Small intestine (tissue), 7 donors: ENCODE measurements around the gene STYX. TPM values are rescaled to one million over a fixed set of nuclear protein-coding genes. Genes with fewer than 3 reads are reported as not detected.

Experiments used
- DNase-seq, 2 donors: peaks; one replicate each; pipeline versions ENCODE4 v3.0.0 to v3.0.0-alpha.2; 2013
- FAIRE-seq: peaks from 2 replicates; lab custom pipeline; 2012; peaks lifted over from hg19 to GRCh38; lab: Jason Lieb, UNC
- H3K27ac ChIP-seq, 3 donors: one replicate each; pipeline ENCODE4 v1.5.1; 2013; ENCODE audit warnings: low read length in 2 of 3, mild to moderate bottlenecking in 2 of 3, control low read depth in 1 of 3, inconsistent platforms in 1 of 3, low read depth in 1 of 3, moderate library complexity in 1 of 3
- H3K27me3 ChIP-seq, 3 donors: one replicate each; pipeline ENCODE4 v1.6.1; 2013; ENCODE audit warnings: low read length in 3 of 3, inconsistent platforms in 1 of 3; ENCODE audit not compliant: control insufficient read depth in 3 of 3, insufficient read depth in 3 of 3
- H3K36me3 ChIP-seq, 3 donors: one replicate each; pipeline ENCODE4 v1.6.1; 2013; ENCODE audit warnings: low read length in 3 of 3, inconsistent platforms in 1 of 3, low read depth in 1 of 3, mild to moderate bottlenecking in 1 of 3, moderate library complexity in 1 of 3; ENCODE audit not compliant: control insufficient read depth in 3 of 3, insufficient read depth in 2 of 3
- H3K4me1 ChIP-seq, 3 donors: one replicate each; pipeline ENCODE4 v1.6.1; 2013; ENCODE audit warnings: low read length in 2 of 3, inconsistent platforms in 1 of 3, low read depth in 1 of 3, mild to moderate bottlenecking in 1 of 3, moderate library complexity in 1 of 3; ENCODE audit not compliant: control insufficient read depth in 3 of 3, insufficient read depth in 2 of 3
- H3K4me3 ChIP-seq, 3 donors: one replicate each; pipeline ENCODE4 v1.5.1; 2013; ENCODE audit warnings: low read length in 3 of 3, control low read depth in 1 of 3, inconsistent platforms in 1 of 3, low read depth in 1 of 3, mild to moderate bottlenecking in 1 of 3, moderate library complexity in 1 of 3
- H3K9me3 ChIP-seq, 2 donors: one replicate each; pipeline ENCODE4 v1.6.1; 2013; ENCODE audit warnings: low read depth in 1 of 2, low read length in 1 of 2; ENCODE audit not compliant: control insufficient read depth in 2 of 2, insufficient read depth in 1 of 2
- WGBS, 3 donors: extraction: QIAGEN DNeasy Blood & Tissue Kit; methylation state at CpG; one replicate each; pipeline ENCODE4 v1.1.7; 2013; 5-methylcytosine and 5-hydroxymethylcytosine counted together
- polyA plus RNA-seq, 4 donors: library from polyadenylated mRNA; stranded (reverse) in 3 of 4; unstranded in 1 of 4; fragments of 200-250 nt in 3 of 4; fragments of 120-200 nt in 1 of 4; gene quantifications; one replicate each; pipeline versions ENCODE4 v1.2.1 to v1.2.3, GENCODE V29; 2013
- donor health status: healthy with polysubstance abuse.
- donor health status: control.
- donor health status: control.
- donor health status: Bipolar disorder and iron deficiency.
- donor health status: healthy.

Gene STYX
- polyA plus RNA-seq, 4 donors: 4.9 to 11.0 (median 6.1) TPM

- H3K36me3 ChIP-seq: no peaks in the 10 kb centered on the region
- FAIRE-seq (no peak), DNase-seq (no peak)
- no peak overlapping the region for H3K27ac ChIP-seq
- no peak overlapping the region for H3K4me3 ChIP-seq
- no peaks in the 10 kb centered on the region for H3K27me3 ChIP-seq
- H3K9me3 ChIP-seq: no peaks in the 10 kb centered on the region
- 42 to 59% (median 58%) methylated on average over 3 of the region's 3 CpGs for WGBS, 3 donors
- H3K4me1 ChIP-seq: no peaks in the 10 kb centered on the region
These were observed 67.7 kb downstream of the STYX start for GRCh38 chr14:52797653-52798052.

- FAIRE-seq: no peak
- H3K9me3 ChIP-seq: no peaks in the 10 kb centered on the region
These were observed 68.9 kb downstream of the STYX start for GRCh38 chr14:52798826-52799225.

DNA sequence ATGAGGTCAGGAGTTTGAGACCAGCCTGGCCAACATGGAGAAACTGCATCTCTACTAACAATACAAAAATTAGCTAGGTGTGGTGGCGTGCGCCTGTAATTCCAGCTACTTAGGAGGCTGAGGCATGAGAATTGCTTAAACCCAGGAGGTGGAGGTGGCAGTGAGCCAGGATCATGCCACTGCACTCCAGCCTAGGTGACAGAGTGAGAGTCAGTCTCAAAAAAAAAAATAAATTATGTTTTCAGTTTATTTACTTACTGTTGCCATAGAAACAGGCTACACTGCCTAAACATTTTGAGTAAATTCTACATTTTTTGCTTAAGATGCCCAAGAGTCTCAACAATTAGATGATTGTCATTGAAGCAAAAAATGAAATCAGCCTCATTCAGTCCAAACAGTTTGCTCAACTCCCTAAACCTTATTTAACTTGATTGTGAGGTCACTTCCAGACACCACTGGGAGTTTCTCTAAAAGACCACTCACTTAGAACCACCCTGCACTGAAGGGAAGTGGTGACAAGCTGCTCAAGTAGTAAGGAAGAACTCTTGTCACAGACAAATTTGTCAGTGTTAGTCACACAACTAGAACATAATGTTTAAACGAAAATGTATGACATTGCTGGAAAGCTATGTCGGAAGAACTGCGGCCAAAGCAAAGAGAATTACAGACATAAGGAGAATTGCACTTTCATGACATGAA lies 71.2 kb downstream of the STYX start:
- H3K9me3 ChIP-seq: no peaks in the 10 kb centered on the region
- peak overlapping the region in 1 of 3 donors; percentile 38 for H3K27ac ChIP-seq
- H3K4me1 ChIP-seq: no peaks in the 10 kb centered on the region
- no peak overlapping the region for H3K4me3 ChIP-seq
- DNase-seq: peak in 1 of 2 donors; percentile 16
- H3K27me3 ChIP-seq: no peaks in the 10 kb centered on the region
- WGBS, 3 donors: 63 to 85% (median 81%) methylated on average over 5 of the region's 5 CpGs
- no peak for FAIRE-seq
- H3K36me3 ChIP-seq: no peaks in the 10 kb centered on the region

More at GRCh38 chr14:52798826-52799225, 68.9 kb downstream of the STYX start:
- no peaks in the 10 kb centered on the region for H3K27me3 ChIP-seq
- no peaks in the 10 kb centered on the region for H3K4me1 ChIP-seq
- H3K4me3 ChIP-seq: no peak overlapping the region
- WGBS, 3 donors: 93 to 97% (median 95%) methylated on average over 15 of the region's 15 CpGs
- DNase-seq: no peak
- no peaks in the 10 kb centered on the region for H3K36me3 ChIP-seq
- no peak overlapping the region for H3K27ac ChIP-seq

DNA sequence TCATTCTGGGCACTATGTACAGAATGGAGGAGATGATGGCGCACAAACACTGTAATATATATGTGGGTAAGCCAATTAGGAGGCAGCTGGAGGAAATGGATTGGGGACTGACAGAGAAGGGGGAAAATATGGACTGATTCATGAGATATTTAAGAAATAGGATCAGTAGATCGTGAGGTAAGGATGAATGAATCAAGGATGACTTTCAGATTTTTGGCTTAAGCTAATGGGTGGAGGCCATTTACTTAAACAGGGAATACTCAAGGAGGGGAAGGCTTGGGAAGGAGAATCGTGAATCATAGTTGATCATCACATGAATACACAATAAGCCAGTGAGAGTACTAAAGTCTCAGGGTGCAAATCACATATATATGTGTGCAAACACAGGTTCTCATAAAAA lies 72.6 kb downstream of the STYX start:
- H3K4me1 ChIP-seq: no peaks in the 10 kb centered on the region

GRCh38 chr14:52806115-52806514 lies 76.1 kb downstream of the STYX start:
- Histone ChIP-seq H3K4me1 (no peaks in the 10 kb centered on the region), H3K9me3 (no peaks in the 10 kb centered on the region), H3K36me3 (no peaks in the 10 kb centered on the region), H3K4me3 (no peak overlapping the region), H3K27me3 (no peaks in the 10 kb centered on the region), H3K27ac (no peak overlapping the region)
- DNase-seq (no peak), FAIRE-seq (no peak)
- 79 to 83% (median 83%) methylated on average over 4 of the region's 4 CpGs for WGBS, 3 donors

More for the DNA sequence above, 72.6 kb downstream of the STYX start:
- DNase-seq: no peak
- Histone ChIP-seq H3K27me3 (no peaks in the 10 kb centered on the region), H3K9me3 (no peaks in the 10 kb centered on the region), H3K4me3 (no peak overlapping the region), H3K27ac (no peak overlapping the region), H3K36me3 (no peaks in the 10 kb centered on the region)
- no peak for FAIRE-seq
- 81 to 90% (median 81%) methylated on average over 3 of the region's 3 CpGs for WGBS, 3 donors

- Histone ChIP-seq H3K27me3 (no peaks in the 10 kb centered on the region), H3K27ac (no peak overlapping the region), H3K36me3 (no peaks in the 10 kb centered on the region), H3K4me3 (no peak overlapping the region), H3K9me3 (no peaks in the 10 kb centered on the region), H3K4me1 (no peaks in the 10 kb centered on the region)
- DNase-seq: no peak
- FAIRE-seq: no peak
- WGBS, 3 donors: 54 to 92% (median 89%) methylated on average over 1 of the region's 1 CpG
These were observed 78.1 kb downstream of the STYX start for GRCh38 chr14:52808101-52808500.

DNA sequence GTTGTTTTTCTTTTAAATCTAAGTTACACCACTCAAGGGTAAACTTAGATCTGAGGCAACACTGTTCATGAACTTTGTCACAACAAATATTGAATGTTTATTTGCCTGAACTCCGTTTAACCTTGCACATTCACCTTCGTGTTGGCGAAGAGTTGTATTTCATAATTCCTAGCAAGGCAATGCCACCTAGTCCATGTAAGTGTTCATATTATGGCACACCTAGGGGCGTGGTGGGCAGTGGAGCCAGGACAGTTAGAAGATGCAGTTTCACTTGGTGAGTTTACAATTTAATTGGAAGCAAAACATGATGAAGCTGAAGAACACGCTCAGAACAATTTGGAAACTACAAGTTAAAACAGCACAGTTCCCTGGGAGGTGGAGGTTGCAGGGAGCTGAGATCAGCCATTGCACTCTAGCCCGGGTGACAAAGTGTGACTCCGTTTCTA lies 91.9 kb downstream of the STYX start:
- Histone ChIP-seq H3K9me3 (no peaks in the 10 kb centered on the region), H3K4me1 (no peaks in the 10 kb centered on the region), H3K27me3 (no peaks in the 10 kb centered on the region), H3K27ac (no peak overlapping the region), H3K36me3 (no peaks in the 10 kb centered on the region), H3K4me3 (no peak overlapping the region)
- DNase-seq: peak; percentile 18 to 20
- no peak for FAIRE-seq
- 22 to 61% (median 38%) methylated on average over 7 of the region's 7 CpGs for WGBS, 3 donors

DNA sequence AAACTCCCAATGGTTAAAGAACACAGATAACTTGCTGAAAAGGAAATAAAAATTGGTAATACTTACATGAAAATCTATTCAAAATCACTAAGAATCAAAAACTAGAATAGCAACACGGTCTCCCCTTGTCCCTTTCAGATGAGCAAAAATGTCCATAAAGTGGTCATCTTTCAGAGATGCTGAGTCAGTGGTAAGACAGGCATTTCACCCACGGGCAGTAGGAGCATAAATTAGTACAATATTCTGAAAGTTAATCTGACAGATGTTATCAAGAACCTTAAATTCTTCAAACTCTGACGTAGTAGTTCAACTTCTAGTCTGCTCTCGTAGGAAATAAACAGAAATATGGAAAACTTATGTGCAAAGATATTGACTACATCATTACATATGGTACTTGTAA lies 94.5 kb downstream of the STYX start:
- no peaks in the 10 kb centered on the region for H3K9me3 ChIP-seq
- no peaks in the 10 kb centered on the region for H3K4me1 ChIP-seq
- H3K36me3 ChIP-seq: no peaks in the 10 kb centered on the region
- no peak overlapping the region for H3K4me3 ChIP-seq
- FAIRE-seq (no peak), DNase-seq (no peak)
- no peak overlapping the region for H3K27ac ChIP-seq
- 24 to 53% (median 38%) methylated on average over 4 of the region's 4 CpGs for WGBS, 3 donors
- H3K27me3 ChIP-seq: no peaks in the 10 kb centered on the region
